Measurements from ENCODE around the gene LIN9.

GRCh38 chr1:226211181-226211821 lies 97.7 kb downstream of the LIN9 start:
- TF ChIP-seq POLR2A (IDR thresholded peaks at IDR 0.05) (no peak), CTCF (IDR thresholded peaks at IDR 0.05 in 4 of 5, conservative IDR thresholded peaks at IDR 0.05 in 1 of 5) (no peak)
